IMR-90 (cell line): Measurements from ENCODE around the gene ISCA2. TPM values are rescaled to one million over a fixed set of nuclear protein-coding genes. Genes with fewer than 3 reads are reported as not detected.

ENCODE experiments used
- ATAC-seq: fragments of 200-7000 bp; cut with Tn5 transposase; 2 replicates; pipeline ENCODE4 v1.9.1; 2020; ENCODE audit warnings: low read depth, mild to moderate bottlenecking, moderate library complexity
- BruUV-seq: library from RNA; stranded (reverse); fragments of 400-500 nt; replicated peaks from 2 replicates; lab custom pipeline; 2021; lab: Mats Ljungman, UMichigan
- CTCF ChIA-PET: fragments of 300-600 bp; formaldehyde crosslinking; extraction: SDS; loops from one replicate; lab custom pipeline; 2021; ENCODE audit warnings: antibody characterized with exemption; lab: Yijun Ruan, JAX
- POLR2A ChIA-PET: fragments of 300-600 bp; sonication (Branson Sonifier 250); formaldehyde crosslinking; loops from one replicate; lab custom pipeline; 2022; ENCODE audit warnings: antibody characterized with exemption; ENCODE audit not compliant: unreplicated experiment; lab: Charles Lee
- DNase-seq: peaks from one replicate; pipeline ENCODE4 v3.0.0; 2013
- H2AFZ ChIP-seq: replicated peaks from 2 replicates; pipeline ENCODE3; 2013; ENCODE audit warnings: low read length, mild to moderate bottlenecking; ENCODE audit not compliant: poor library complexity
- H2AK5ac ChIP-seq: 2 replicates; pipeline ENCODE4 v1.6.1; 2013; ENCODE audit warnings: low read depth, low read length, inconsistent platforms
- H2AK9ac ChIP-seq: replicated peaks from 2 replicates; pipeline ENCODE3; 2013; ENCODE audit warnings: mild to moderate bottlenecking, low read depth, low read length, moderate library complexity; ENCODE audit not compliant: poor library complexity
- H2BK120ac ChIP-seq: 2 replicates; pipeline ENCODE4 v1.6.1; 2013; ENCODE audit warnings: low read depth, low read length, inconsistent platforms
- H2BK15ac ChIP-seq: 3 replicates; pipeline ENCODE4 v1.6.1; 2013; ENCODE audit warnings: low read depth, low read length, inconsistent platforms
- H2BK20ac ChIP-seq: 2 replicates; pipeline ENCODE4 v1.6.1; 2013; ENCODE audit warnings: low read depth, mild to moderate bottlenecking, inconsistent platforms, low read length, moderate library complexity
- H2BK5ac ChIP-seq: 2 replicates; pipeline ENCODE4 v1.6.1; 2013; ENCODE audit warnings: mild to moderate bottlenecking, low read depth, low read length, inconsistent platforms; ENCODE audit not compliant: poor library complexity, severe bottlenecking
- H3K14ac ChIP-seq: replicated peaks from 2 replicates; pipeline ENCODE4 v1.6.1; 2013; ENCODE audit warnings: low read depth, low read length, inconsistent platforms
- H3K18ac ChIP-seq: 2 replicates; pipeline ENCODE4 v1.6.1; 2013; ENCODE audit warnings: low read depth, low read length, control low read depth
- H3K23ac ChIP-seq: 2 replicates; pipeline ENCODE4 v1.6.1; 2013; ENCODE audit warnings: low read depth, low read length, inconsistent platforms
- H3K27ac ChIP-seq: 2 replicates; pipeline ENCODE4 v1.5.1; 2013; ENCODE audit warnings: mild to moderate bottlenecking, control low read depth, low read length; ENCODE audit not compliant: insufficient read depth
- H3K27me3 ChIP-seq: 2 replicates; pipeline ENCODE4 v1.6.1; 2013; ENCODE audit warnings: low read length; ENCODE audit not compliant: control insufficient read depth, insufficient read depth
- H3K36me3 ChIP-seq: 2 replicates; pipeline ENCODE4 v1.6.1; 2013; ENCODE audit warnings: low read length, mixed read lengths; ENCODE audit not compliant: control insufficient read depth, insufficient read depth
- H3K4ac ChIP-seq: 2 replicates; pipeline ENCODE4 v1.6.1; 2013; ENCODE audit warnings: low read depth, low read length, inconsistent platforms
- H3K4me1 ChIP-seq: 2 replicates; pipeline ENCODE4 v1.6.1; 2013; ENCODE audit warnings: low read length, mixed read lengths; ENCODE audit not compliant: control insufficient read depth, insufficient read depth
- H3K4me2 ChIP-seq: 2 replicates; pipeline ENCODE4 v1.6.1; 2013; ENCODE audit warnings: low read depth, mild to moderate bottlenecking, control low read depth, low read length, moderate library complexity
- H3K4me3 ChIP-seq: 2 replicates; pipeline ENCODE4 v1.5.1; 2013; ENCODE audit warnings: low read depth, mild to moderate bottlenecking, control low read depth, low read length, moderate library complexity; ENCODE audit not compliant: insufficient read depth
- H3K56ac ChIP-seq: 2 replicates; pipeline ENCODE4 v1.6.1; 2013; ENCODE audit warnings: low read length, inconsistent platforms; ENCODE audit not compliant: insufficient read depth; ENCODE audit errors: extremely low read depth
- H3K79me1 ChIP-seq, 2 experiments: 2 replicates each; pipeline ENCODE4 v1.6.1; 2013; ENCODE audit warnings: low read length in 2 of 2, inconsistent platforms in 1 of 2, low read depth in 1 of 2
- H3K9ac ChIP-seq: 2 replicates; pipeline ENCODE4 v1.6.1; 2013; ENCODE audit warnings: low read depth, low read length, control low read depth
- H3K9me1 ChIP-seq: 2 replicates; pipeline ENCODE4 v1.6.1; 2013; ENCODE audit warnings: low read length, inconsistent platforms; ENCODE audit not compliant: insufficient read depth
- H3K9me3 ChIP-seq: 2 replicates; pipeline ENCODE4 v1.6.1; 2013; ENCODE audit warnings: low read length; ENCODE audit not compliant: control insufficient read depth, insufficient read depth
- H4K20me1 ChIP-seq: 2 replicates; pipeline ENCODE4 v1.6.1; 2013; ENCODE audit warnings: low read length, inconsistent platforms; ENCODE audit not compliant: insufficient read depth
- H4K5ac ChIP-seq: 2 replicates; pipeline ENCODE4 v1.6.1; 2013; ENCODE audit warnings: mild to moderate bottlenecking, low read depth, low read length, control low read depth
- H4K8ac ChIP-seq, 2 experiments: 2 replicates each; pipeline ENCODE4 v1.6.1; 2013; ENCODE audit warnings: low read depth in 2 of 2, low read length in 2 of 2, control low read depth in 1 of 2, inconsistent platforms in 1 of 2
- H4K91ac ChIP-seq: 2 replicates; pipeline ENCODE4 v1.6.1; 2013; ENCODE audit warnings: low read depth, low read length, inconsistent platforms; ENCODE audit not compliant: insufficient read depth
- BHLHE40 ChIP-seq: fragments of 150-350 bp; IDR thresholded peaks from 2 replicates; pipeline ENCODE4 v1.6.1; 2016; ENCODE audit warnings: mild to moderate bottlenecking, low read depth, low read length
- CHD1 ChIP-seq: IDR thresholded peaks from 2 replicates; pipeline ENCODE4 v1.6.1; 2012; ENCODE audit warnings: low read depth, low read length, improper control_type of control experiment
- MAFK ChIP-seq: IDR thresholded peaks from 2 replicates; pipeline ENCODE4 v1.6.1; 2012; ENCODE audit warnings: low read depth, low read length, improper control_type of control experiment
- MAZ ChIP-seq: IDR thresholded peaks from 2 replicates; pipeline ENCODE4 v1.6.1; 2012; ENCODE audit warnings: low read depth, mild to moderate bottlenecking, low read length, improper control_type of control experiment, moderate library complexity, borderline replicate concordance
- MXI1 ChIP-seq: IDR thresholded peaks from 2 replicates; pipeline ENCODE4 v1.6.1; 2012; ENCODE audit warnings: low read depth, mild to moderate bottlenecking, low read length, moderate library complexity, borderline replicate concordance
- NFE2L2 ChIP-seq: fragments of 150-350 bp; IDR thresholded peaks from 2 replicates; pipeline ENCODE4 v1.6.1; 2016; ENCODE audit warnings: low read depth, mild to moderate bottlenecking, low read length
- POLR2A ChIP-seq: IDR thresholded peaks from 2 replicates; pipeline ENCODE4 v1.6.1; 2012; ENCODE audit warnings: mild to moderate bottlenecking, low read depth, low read length
- RAD21 ChIP-seq: IDR thresholded peaks from 2 replicates; pipeline ENCODE4 v1.6.1; 2012; ENCODE audit warnings: low read length, improper control_type of control experiment
- WGBS, 2 experiments: methylation state at CpG; one replicate each; pipeline versions ENCODE4 v1.1.5 to v1.1.7; 2013; ENCODE audit warnings: missing lambda C conversion rate in 2 of 2; ENCODE audit not compliant: insufficient read length in 1 of 2; ENCODE audit errors: extremely low coverage in 2 of 2; 5-methylcytosine and 5-hydroxymethylcytosine counted together
- dilution Hi-C: fragments of 300-500 bp; cut with HindIII; formaldehyde crosslinking; loops from one replicate; pipeline ENCODE4 v1.14.3; 2018; ENCODE audit warnings: low sequenced_read_pairs; ENCODE audit not compliant: unreplicated experiment
- in situ Hi-C: fragments of 300-500 bp; cut with MboI; formaldehyde crosslinking; loops from 3 replicates; pipeline ENCODE4 v1.14.3; 2019; ENCODE audit warnings: low sequenced_read_pairs, inconsistent platforms, mixed read lengths
- intact Hi-C: fragments of 100-400 bp; cut with micrococcal nuclease; formaldehyde crosslinking; loops from 2 replicates; pipeline ENCODE4 v1.10.0; 2022
- polyA plus RNA-seq, 3 experiments: library from polyadenylated mRNA; depleted of rRNA; stranded (reverse); fragments of >200 nt; gene quantifications; 2 replicates each; pipeline ENCODE4 v1.2.3, GENCODE V29; 2012; ENCODE audit warnings: low replicate concordance in 1 of 3
- total RNA-seq: library from RNA; depleted of rRNA; stranded (reverse); fragments of >200 nt; gene quantifications from 2 replicates; pipeline ENCODE4 v1.2.3, GENCODE V29; 2012

Gene ISCA2
- total and polyA plus RNA-seq, 2 of the 4 experiments (the other 2 are of a cell fraction) = 5.4 to 25.7 TPM

DNA sequence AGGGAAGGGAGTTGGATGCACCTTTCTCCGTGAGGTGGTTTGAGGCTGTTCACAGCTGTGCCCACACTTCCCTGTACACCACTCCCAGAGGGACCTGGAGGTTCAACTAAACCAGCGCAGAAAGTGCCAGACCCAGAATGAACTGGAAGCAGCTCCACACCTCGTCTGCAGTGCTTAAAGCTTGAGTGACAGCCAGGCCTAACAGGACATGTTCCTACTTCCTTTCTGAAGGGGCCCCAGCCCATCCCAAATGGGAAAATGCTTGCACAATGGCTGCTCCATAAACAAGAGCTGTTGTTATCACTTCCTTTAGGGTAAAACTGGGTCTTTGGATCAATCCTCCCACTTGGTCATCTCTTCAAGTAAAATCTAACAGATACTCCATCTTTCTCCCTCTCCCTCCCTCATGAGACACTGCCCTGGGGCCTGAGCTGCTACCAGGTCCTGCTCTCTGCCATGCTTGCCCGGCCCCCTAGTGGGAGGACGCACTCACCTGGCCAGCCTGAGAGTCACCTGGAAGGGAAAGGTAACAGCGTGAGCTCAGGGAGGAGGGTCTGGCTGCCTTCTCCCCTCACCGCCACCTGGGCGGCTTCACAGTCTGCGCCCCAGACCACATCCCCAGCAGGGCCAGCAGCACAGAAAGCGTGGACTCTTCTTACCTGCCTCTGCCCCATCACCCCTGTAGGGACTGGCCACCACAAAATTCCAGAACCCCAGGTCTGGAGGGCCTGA, 33.5 kb downstream of the ISCA2 start:
- Histone ChIP-seq H4K91ac (no peak overlapping the region), H4K5ac (no peak overlapping the region), H3K9me3 (no peaks in the 10 kb centered on the region), H3K18ac (no peak overlapping the region), H3K9ac (no peak overlapping the region), H3K23ac (no peak overlapping the region), H3K4me3 (no peak overlapping the region), H3K4me1 (peaks cover 17% of the 10 kb centered on the region), H2BK120ac (no peak overlapping the region), H3K27ac (no peak overlapping the region), H2AK5ac (no peak overlapping the region), H3K36me3 (no peaks in the 10 kb centered on the region; the same call in 1 of the 2 replicates), H3K56ac (no peak overlapping the region), H4K20me1 (no peaks in the 10 kb centered on the region), H3K14ac (no peak overlapping the region), H2BK15ac (no peak overlapping the region), H2AFZ (no peak overlapping the region), H2BK5ac (no peak overlapping the region), H3K9me1 (peaks cover 16% of the 10 kb centered on the region), H3K27me3 (no peaks in the 10 kb centered on the region), H2BK20ac (no peak overlapping the region), H4K8ac (no peak overlapping the region), H2AK9ac (peak overlapping the region; percentile 67), H3K79me1 (peaks cover 0 to 4% of the 10 kb centered on the region in 2 experiments; a peak in 1 of 4 replicates), H3K4ac (no peak overlapping the region), H3K4me2 (no peak overlapping the region)
- TF ChIP-seq RAD21 (no peak), CHD1 (no peak), MAFK (no peak), MAZ (no peak), MXI1 (no peak), NFE2L2 (no peak), BHLHE40 (no peak), POLR2A (no peak)
- ATAC-seq (no peak), DNase-seq (no peak)
- POLR2A ChIA-PET = no interaction called here
- 93% methylated on average over 5 of the region's 10 CpGs; no CpG with 5 or more reads in 1 of the 2 experiments for WGBS, 2 experiments
- CTCF ChIA-PET = no interaction called here
- in situ Hi-C loops = no loop called here
- no TSS peak for BruUV-seq
- intact Hi-C loops = no loop called here
- dilution Hi-C loops = no loop called here
